ENCODE data around the gene KCNA5.

Gene KCNA5

DNA sequence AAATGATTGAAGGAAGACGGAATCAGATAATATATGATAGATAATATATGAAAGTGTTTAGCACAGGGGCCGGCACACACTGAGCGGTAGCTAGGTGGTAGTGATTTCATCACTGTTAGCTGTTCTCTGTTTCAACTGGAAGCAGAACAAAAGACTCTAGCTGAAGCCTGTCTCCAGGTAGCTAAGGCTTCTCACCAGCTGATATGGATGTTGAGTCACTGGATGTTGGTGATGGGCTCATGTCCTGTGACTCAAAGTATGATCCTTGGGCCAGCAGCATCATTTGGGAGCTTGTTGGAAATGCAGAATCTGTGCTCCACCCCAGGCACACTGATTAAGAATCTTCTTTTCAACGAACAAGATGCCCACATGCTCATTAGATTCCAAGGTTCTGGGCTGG, 21.7 kb upstream of the KCNA5 start:
- no peaks in the 10 kb centered on the region for H3K27me3 ChIP-seq
- TF ChIP-seq, protein P1, sequence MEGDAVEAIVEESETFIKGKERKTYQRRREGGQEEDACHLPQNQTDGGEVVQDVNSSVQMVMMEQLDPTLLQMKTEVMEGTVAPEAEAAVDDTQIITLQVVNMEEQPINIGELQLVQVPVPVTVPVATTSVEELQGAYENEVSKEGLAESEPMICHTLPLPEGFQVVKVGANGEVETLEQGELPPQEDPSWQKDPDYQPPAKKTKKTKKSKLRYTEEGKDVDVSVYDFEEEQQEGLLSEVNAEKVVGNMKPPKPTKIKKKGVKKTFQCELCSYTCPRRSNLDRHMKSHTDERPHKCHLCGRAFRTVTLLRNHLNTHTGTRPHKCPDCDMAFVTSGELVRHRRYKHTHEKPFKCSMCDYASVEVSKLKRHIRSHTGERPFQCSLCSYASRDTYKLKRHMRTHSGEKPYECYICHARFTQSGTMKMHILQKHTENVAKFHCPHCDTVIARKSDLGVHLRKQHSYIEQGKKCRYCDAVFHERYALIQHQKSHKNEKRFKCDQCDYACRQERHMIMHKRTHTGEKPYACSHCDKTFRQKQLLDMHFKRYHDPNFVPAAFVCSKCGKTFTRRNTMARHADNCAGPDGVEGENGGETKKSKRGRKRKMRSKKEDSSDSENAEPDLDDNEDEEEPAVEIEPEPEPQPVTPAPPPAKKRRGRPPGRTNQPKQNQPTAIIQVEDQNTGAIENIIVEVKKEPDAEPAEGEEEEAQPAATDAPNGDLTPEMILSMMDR (IDR thresholded peaks at IDR 0.05; ENCODE audit: low read depth, low read length), result no peak
- H3K9me3 ChIP-seq, result no peaks in the 10 kb centered on the region
- no peak overlapping the region for H3K4me3 ChIP-seq (ENCODE audit: low read depth, low read length)
- no peaks in the 10 kb centered on the region for H3K36me3 ChIP-seq
- no peaks in the 10 kb centered on the region for H3K4me1 ChIP-seq
- DNase-seq, result no peak

DNA sequence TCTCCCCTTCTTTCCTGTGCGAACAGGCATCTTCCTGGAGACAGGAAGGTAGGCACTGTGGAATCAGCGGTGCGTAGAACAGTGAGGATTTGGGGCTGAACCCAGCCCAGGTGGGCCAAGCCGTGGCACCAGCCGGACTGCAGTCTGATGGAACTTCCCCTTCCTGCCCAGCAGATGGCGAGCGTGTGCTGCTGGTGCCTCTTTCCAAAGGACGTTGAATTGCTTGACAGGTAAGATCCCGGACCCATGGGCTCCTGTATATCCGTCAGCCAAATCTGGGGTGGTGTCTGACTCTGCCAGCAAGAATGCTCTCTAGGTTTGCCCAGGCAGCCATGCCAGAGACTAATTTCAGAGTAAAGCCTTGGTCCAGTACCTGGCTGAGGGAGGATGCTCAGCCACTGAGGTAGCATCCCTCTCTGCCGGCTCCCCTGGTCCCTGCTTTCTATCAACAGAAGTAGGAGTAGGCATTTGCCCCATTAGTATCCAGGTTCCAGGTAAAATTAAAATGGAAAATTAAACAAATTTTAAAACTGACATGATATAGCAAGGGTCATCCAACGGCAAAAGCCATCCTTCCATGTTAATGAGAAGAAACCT, 21.1 kb upstream of the KCNA5 start:
- H3K4me1 ChIP-seq, result no peaks in the 10 kb centered on the region
- TF ChIP-seq, protein P1 (IDR thresholded peaks at IDR 0.05; ENCODE audit: low read depth, low read length), result peak; percentile 89
- no peaks in the 10 kb centered on the region for H3K36me3 ChIP-seq
- H3K27me3 ChIP-seq, result no peaks in the 10 kb centered on the region
- no peak overlapping the region for H3K4me3 ChIP-seq (ENCODE audit: low read depth, low read length)
- peak; percentile 30 for DNase-seq
- H3K9me3 ChIP-seq, result no peaks in the 10 kb centered on the region

DNA sequence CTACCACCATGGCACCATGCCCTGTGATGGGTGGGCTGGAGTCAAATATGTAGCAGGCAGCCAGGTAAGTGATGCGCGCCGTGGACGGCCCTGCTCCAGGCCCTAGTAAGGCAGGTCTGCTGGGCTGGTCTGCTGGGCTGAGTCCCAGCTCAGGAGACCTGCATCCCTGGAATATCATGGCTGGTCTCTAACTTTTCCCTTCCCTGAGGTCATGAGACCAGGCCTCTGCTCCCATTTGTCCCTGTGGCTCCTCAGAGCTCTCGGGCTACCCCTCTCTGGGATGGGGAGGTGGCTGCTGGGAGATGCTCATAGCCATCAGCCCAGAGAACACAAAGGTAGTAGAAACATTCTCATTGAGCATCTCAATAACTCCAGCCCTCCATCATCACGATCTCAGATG, 19.8 kb upstream of the KCNA5 start:
- no peak for DNase-seq
- TF ChIP-seq, protein P1 (IDR thresholded peaks at IDR 0.05; ENCODE audit: low read depth, low read length), result no peak
- no peaks in the 10 kb centered on the region for H3K27me3 ChIP-seq

DNA sequence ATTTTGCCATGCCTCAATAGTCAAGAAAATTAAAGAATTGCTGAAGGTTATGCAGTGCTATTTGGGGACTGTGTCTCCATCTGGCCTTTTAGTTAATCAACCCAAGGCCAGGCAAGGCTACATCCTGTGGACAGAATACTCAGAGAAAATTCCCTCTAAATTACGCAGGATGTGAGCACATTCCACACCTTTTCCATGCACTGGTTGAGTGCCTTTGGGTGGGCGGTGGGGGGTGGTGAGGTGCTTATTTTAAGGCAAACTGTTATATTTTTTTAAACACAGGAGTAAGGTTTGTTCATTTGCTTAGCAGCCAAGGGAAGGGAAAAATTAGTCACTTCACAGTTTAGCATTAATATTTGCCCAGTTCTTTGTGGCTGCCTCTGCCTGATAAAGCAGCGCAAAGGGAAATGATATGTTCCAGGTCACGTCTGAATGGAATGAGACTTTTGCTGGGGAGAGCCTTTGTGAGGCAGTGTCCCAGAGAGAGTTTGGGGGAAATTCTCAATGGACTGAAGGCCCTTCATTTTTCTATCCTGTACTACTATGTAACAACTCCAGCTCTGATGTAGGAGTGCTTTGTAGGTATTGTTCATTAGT, 17.2 kb upstream of the KCNA5 start:
- no peak overlapping the region for H3K4me3 ChIP-seq (ENCODE audit: low read depth, low read length)
- H3K4me1 ChIP-seq, result no peaks in the 10 kb centered on the region
- TF ChIP-seq, protein P1 (IDR thresholded peaks at IDR 0.05; ENCODE audit: low read depth, low read length), result no peak
- no peak for DNase-seq
- H3K36me3 ChIP-seq, result no peaks in the 10 kb centered on the region
- H3K27me3 ChIP-seq, result no peaks in the 10 kb centered on the region
- H3K9me3 ChIP-seq, result no peaks in the 10 kb centered on the region

More for the DNA sequence above, 19.8 kb upstream of the KCNA5 start:
- H3K4me1 ChIP-seq, result no peaks in the 10 kb centered on the region
- no peaks in the 10 kb centered on the region for H3K9me3 ChIP-seq
- H3K4me3 ChIP-seq (ENCODE audit: low read depth, low read length), result no peak overlapping the region
- H3K36me3 ChIP-seq, result no peaks in the 10 kb centered on the region

DNA sequence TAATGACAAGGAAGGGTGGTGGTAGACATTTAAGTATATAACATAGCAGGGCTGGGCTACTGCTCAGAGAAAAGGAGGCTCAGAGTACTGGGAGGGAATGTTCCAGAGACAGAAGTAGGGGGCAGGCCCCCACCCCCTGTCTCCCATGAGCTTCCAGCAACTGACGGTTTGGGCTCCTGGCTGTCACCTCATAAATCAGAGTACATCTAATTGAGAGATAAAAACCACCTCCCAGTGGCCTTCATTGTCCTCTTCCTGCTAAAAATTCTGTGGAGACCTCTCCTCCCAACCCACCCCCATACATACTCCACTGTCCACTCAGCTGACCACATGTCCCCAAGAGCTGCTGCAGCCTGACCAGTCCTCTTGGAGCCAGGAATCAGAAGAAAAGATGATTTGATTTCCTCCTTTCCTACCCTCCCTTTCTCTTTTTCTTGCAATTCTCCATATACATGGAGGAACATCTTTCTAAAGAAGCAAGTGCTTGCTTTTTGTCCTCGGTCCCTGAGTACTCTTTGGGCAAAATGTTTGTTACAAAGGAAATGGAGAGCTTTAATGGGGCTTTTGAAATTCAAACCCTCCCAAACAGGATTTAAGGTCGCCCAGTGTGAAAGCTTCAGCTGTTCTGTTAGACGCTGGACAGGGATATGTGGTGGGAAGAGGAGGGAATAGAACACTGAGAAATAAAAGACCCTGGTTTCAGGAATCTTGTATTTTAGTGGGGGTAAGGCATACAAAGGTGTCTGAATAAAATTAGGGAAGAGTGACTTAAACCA, 16.4 kb upstream of the KCNA5 start:
- Histone ChIP-seq H3K4me1 (no peaks in the 10 kb centered on the region), H3K36me3 (no peaks in the 10 kb centered on the region), H3K27me3 (no peaks in the 10 kb centered on the region), H3K9me3 (no peaks in the 10 kb centered on the region), H3K4me3 (ENCODE audit: low read depth, low read length) (no peak overlapping the region)
- TF ChIP-seq, protein P1 (IDR thresholded peaks at IDR 0.05; ENCODE audit: low read depth, low read length), result no peak
- DNase-seq, result no peak

DNA sequence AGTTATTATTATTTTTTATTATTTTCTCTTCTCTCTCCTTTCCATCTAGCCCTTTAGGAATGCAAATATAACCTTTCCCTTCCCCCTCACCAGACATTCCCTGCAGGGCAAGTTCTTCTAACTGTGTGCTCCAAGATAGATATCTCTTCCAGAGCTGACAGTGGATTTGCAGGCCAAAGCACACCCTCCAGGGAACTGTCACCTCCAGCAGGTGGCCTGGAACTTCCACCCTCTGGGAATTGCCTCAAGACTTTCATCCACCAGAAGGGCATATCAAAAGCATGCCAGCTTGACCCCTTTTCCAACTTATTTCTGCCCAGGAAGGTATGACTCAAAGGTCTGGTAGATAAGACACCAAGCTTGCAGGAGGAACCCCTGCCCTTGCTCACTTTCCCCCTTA, 13.6 kb upstream of the KCNA5 start:
- no peak for DNase-seq
- H3K36me3 ChIP-seq, result no peaks in the 10 kb centered on the region
- H3K27me3 ChIP-seq, result no peaks in the 10 kb centered on the region
- H3K4me3 ChIP-seq (ENCODE audit: low read depth, low read length), result no peak overlapping the region
- TF ChIP-seq, protein P1 (IDR thresholded peaks at IDR 0.05; ENCODE audit: low read depth, low read length), result no peak
- no peaks in the 10 kb centered on the region for H3K4me1 ChIP-seq
- no peaks in the 10 kb centered on the region for H3K9me3 ChIP-seq
